A549 (cell line): ENCODE measurements around the gene CDC42BPB. TPM values are rescaled to one million over a fixed set of nuclear protein-coding genes. Genes with fewer than 3 reads are reported as not detected.

Source experiments
- ATAC-seq, 2 experiments: fragments of 200-7000 bp in 1 of 2; fragments of >200 bp in 1 of 2; cut with Nextera tagmentation in 1 of 2; cut with Tn5 transposase in 1 of 2; 3 replicates each; pipeline versions ENCODE4 v1.8.0 to v1.9.1; 2018 to 2020; ENCODE audit warnings: mild to moderate bottlenecking in 1 of 2, moderate library complexity in 1 of 2
- CTCF ChIA-PET: fragments of 300-600 bp; sonication (Branson Sonifier 250); formaldehyde crosslinking; extraction: SDS; loops from one replicate; lab custom pipeline; 2021; ENCODE audit warnings: antibody characterized with exemption, inconsistent platforms; lab: Yijun Ruan, JAX
- POLR2A ChIA-PET: fragments of 350-600 bp; formaldehyde crosslinking; extraction: SDS; loops from one replicate; lab custom pipeline; 2021; ENCODE audit warnings: antibody characterized with exemption, inconsistent platforms; lab: Yijun Ruan, JAX
- DNase-seq, 2 experiments: peaks; one replicate each; pipeline versions ENCODE4 v3.0.0 to v3.0.0-alpha.2; 2011 to 2016; ENCODE audit warnings: low read depth in 1 of 2, low spot score in 1 of 2
- FAIRE-seq: peaks from 2 replicates; lab custom pipeline; 2011; peaks lifted over from hg19 to GRCh38; lab: Jason Lieb, UNC
- H3K27ac ChIP-seq, 2 experiments: fragments of >200 bp; sonication (Bioruptor Twin); formaldehyde crosslinking; 3 replicates each; pipeline ENCODE4 v1.5.1; 2016 to 2017
- H3K4me1 ChIP-seq: fragments of >200 bp; sonication (Bioruptor Twin); formaldehyde crosslinking; 3 replicates; pipeline ENCODE4 v1.6.1; 2016
- H3K4me2 ChIP-seq: fragments of >200 bp; sonication (Bioruptor Twin); formaldehyde crosslinking; 3 replicates; pipeline ENCODE4 v1.6.1; 2016
- H3K4me3 ChIP-seq: fragments of >200 bp; sonication (Bioruptor Twin); formaldehyde crosslinking; 3 replicates; pipeline ENCODE4 v1.5.1; 2016
- H3K9me3 ChIP-seq: fragments of >200 bp; sonication (Bioruptor Twin); formaldehyde crosslinking; 3 replicates; pipeline ENCODE4 v1.6.1; 2016
- CBX2 ChIP-seq: fragments of 200-600 bp; sonication (generic); IDR thresholded peaks from 2 replicates; pipeline ENCODE4 v1.6.1; 2016; ENCODE audit warnings: low read depth, mild to moderate bottlenecking, borderline replicate concordance
- CBX8 ChIP-seq: fragments of 200-600 bp; sonication (generic); IDR thresholded peaks from 2 replicates; pipeline ENCODE4 v1.6.1; 2016
- EHF ChIP-seq: fragments of 250-450 bp; sonication (Bioruptor Pico); IDR thresholded peaks from 2 replicates; pipeline ENCODE4 v1.5.0; 2020; ENCODE audit warnings: mild to moderate bottlenecking
- EHMT2 ChIP-seq: fragments of 200-600 bp; sonication (generic); IDR thresholded peaks from 2 replicates; pipeline ENCODE4 v1.6.1; 2016; ENCODE audit warnings: antibody characterized with exemption, low read depth, mild to moderate bottlenecking, moderate library complexity
- EP300 ChIP-seq, 2 experiments: fragments of >200 bp; sonication (Bioruptor Twin); formaldehyde crosslinking; IDR thresholded peaks; 2 replicates in 1 of 2; 3 replicates in 1 of 2; pipeline ENCODE4 v1.6.1; 2016 to 2017
- FOXS1 ChIP-seq: fragments of 250-450 bp; sonication (Bioruptor Pico); IDR thresholded peaks from 2 replicates; pipeline ENCODE4 v1.5.0; 2020; ENCODE audit warnings: mild to moderate bottlenecking, moderate library complexity
- GATA3 ChIP-seq: IDR thresholded peaks from 2 replicates; pipeline ENCODE4 v1.6.1; 2012; ENCODE audit warnings: borderline replicate concordance
- HOXB13 ChIP-seq: fragments of 250-450 bp; sonication (Bioruptor Pico); IDR thresholded peaks from 2 replicates; pipeline ENCODE4 v1.5.0; 2020; ENCODE audit warnings: low read depth, mild to moderate bottlenecking, moderate library complexity
- KDM5A ChIP-seq: fragments of 200-600 bp; sonication (generic); IDR thresholded peaks from 2 replicates; pipeline ENCODE4 v1.6.1; 2016; ENCODE audit warnings: antibody characterized with exemption, mild to moderate bottlenecking
- MAX ChIP-seq: IDR thresholded peaks from 2 replicates; pipeline ENCODE4 v1.6.1; 2012
- PHF8 ChIP-seq: fragments of 200-600 bp; sonication (generic); IDR thresholded peaks from 2 replicates; pipeline ENCODE4 v1.6.1; 2016; ENCODE audit warnings: low read depth, mild to moderate bottlenecking, antibody characterized with exemption, moderate library complexity, borderline replicate concordance
- POLR2A ChIP-seq: IDR thresholded peaks from 2 replicates; pipeline ENCODE4 v1.6.1; 2012; ENCODE audit warnings: mild to moderate bottlenecking, low read length
- RCOR1 ChIP-seq: fragments of 150-350 bp; IDR thresholded peaks from 2 replicates; pipeline ENCODE4 v1.6.1; 2014; ENCODE audit warnings: antibody characterized with exemption, low read length, low read depth
- RFX5 ChIP-seq: fragments of 450-650 bp; IDR thresholded peaks from 2 replicates; pipeline ENCODE4 v1.7.1; 2014; ENCODE audit warnings: antibody characterized with exemption, mild to moderate bottlenecking, moderate library complexity
- RNF2 ChIP-seq: fragments of 200-600 bp; sonication (generic); IDR thresholded peaks from 2 replicates; pipeline ENCODE4 v1.6.1; 2016; ENCODE audit warnings: low read depth, mild to moderate bottlenecking, antibody characterized with exemption, moderate library complexity, borderline replicate concordance
- TP53 ChIP-seq: fragments of 250-450 bp; sonication (Bioruptor Pico); IDR thresholded peaks from 2 replicates; pipeline ENCODE4 v1.5.0; 2021; ENCODE audit warnings: mild to moderate bottlenecking, moderate library complexity
- ZSCAN20 ChIP-seq: fragments of 250-450 bp; sonication (Bioruptor Pico); IDR thresholded peaks from 2 replicates; pipeline ENCODE4 v1.8.0; 2022; ENCODE audit warnings: mild to moderate bottlenecking, moderate library complexity
- WGBS: methylation state at CpG from one replicate; pipeline ENCODE4 v1.1.6; 2017; ENCODE audit errors: missing lambda C conversion rate; 5-methylcytosine and 5-hydroxymethylcytosine counted together
- polyA plus RNA-seq, 4 experiments: library from polyadenylated mRNA; depleted of rRNA in 3 of 4; stranded (reverse); fragments of >200 nt; fragmentation: RNase III in 1 of 4; extraction: RNeasy Plus Mini Kit Qiagen cat#74134 plus additional on column Dnase treatment in 1 of 4; gene quantifications; 2 replicates in 3 of 4; 3 replicates in 1 of 4; pipeline ENCODE4 v1.2.3, GENCODE V29; 2011 to 2017
- TF ChIP-seq, protein P1 (sequence below): IDR thresholded peaks from 2 replicates; pipeline ENCODE4 v1.6.1; 2012; ENCODE audit warnings: low read depth, borderline replicate concordance
- TF ChIP-seq, protein P2 (sequence below): fragments of >200 bp; sonication (Bioruptor Twin); formaldehyde crosslinking; IDR thresholded peaks from 3 replicates; pipeline ENCODE4 v1.6.1; 2016

The CDC42BPB gene
- polyA plus RNA-seq, 2 of the 4 experiments (the other 2 are of a cell fraction) = 56.4 to 57.1 TPM

- TF ChIP-seq TP53 (CRISPR knock-in tag) (no peak), MAX (peak; percentile 87), POLR2A (peak; percentile 66), RNF2 (no peak), RFX5 (no peak)
- TF ChIP-seq, protein P1, sequence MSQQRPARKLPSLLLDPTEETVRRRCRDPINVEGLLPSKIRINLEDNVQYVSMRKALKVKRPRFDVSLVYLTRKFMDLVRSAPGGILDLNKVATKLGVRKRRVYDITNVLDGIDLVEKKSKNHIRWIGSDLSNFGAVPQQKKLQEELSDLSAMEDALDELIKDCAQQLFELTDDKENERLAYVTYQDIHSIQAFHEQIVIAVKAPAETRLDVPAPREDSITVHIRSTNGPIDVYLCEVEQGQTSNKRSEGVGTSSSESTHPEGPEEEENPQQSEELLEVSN = peak; percentile 40; the same call in 1 of the 2 replicates
- TF ChIP-seq, all 56 proteins: peak for 11
These were observed 46.4 kb upstream of the CDC42BPB start (continued) for GRCh38 chr14:103103461-103104388.

DNA sequence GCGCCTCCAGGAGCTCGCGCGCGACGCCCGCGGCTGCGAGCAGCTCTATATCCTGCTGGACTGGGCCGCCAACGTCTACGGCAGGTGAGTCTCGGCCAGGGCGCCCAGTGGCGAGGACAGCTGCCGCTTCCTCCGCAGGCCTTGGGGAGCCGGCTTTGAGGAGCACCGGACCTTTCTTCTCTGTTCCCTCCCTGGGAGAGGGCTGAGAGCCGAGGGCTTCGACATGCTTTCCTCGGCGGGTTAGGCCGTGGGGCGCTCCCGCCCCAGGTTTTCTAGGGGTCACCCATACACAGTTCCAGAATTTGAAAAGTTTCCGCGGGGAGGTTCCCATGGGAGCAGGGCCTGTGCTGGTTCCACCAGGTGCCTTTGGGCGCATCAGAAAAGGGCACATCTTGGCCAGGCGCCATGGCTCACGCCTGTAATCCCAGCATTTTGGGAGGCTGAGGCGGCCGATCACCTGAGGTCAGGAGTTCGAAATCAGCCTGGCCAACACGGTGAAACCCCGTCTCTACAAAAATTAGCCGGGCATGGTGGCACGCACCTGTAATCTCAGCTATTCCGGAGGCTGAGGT lies 45.4 kb upstream of the CDC42BPB start:
- Histone ChIP-seq H3K4me2 (peak overlapping the region; percentile 78), H3K9me3 (no peaks in the 10 kb centered on the region), H3K4me1 (peaks cover 78% of the 10 kb centered on the region), H3K27ac (peak overlapping the region in 1 of 2 experiments; percentile 94; a peak in 2 of 6 replicates), H3K4me3 (no peak overlapping the region; the same call in 2 of the 3 replicates)
- 92% methylated on average over 36 of the region's 39 CpGs for WGBS
- CTCF ChIA-PET = interaction anchor here (0.7 to 14.0 kb wide), 17 partner anchors 9 to 291 kb away, joined by 3 to 544 read pairs (median 22); partner anchors contain the start of gene TNFAIP2
- DNase-seq = no peak
- POLR2A ChIA-PET = interaction anchor here (1.0 to 2.3 kb wide), 4 partner anchors 16 to 231 kb away, joined by 3 to 10 read pairs (median 6); partner anchors contain the start of gene EIF5
- no peak for ATAC-seq
- no peak for TF ChIP-seq RFX5
- TF ChIP-seq GATA3 = no peak
- TF ChIP-seq CBX2 = no peak
- no peak for TF ChIP-seq EP300 (IDR thresholded peaks at IDR 0.05)
- TF ChIP-seq EHF (CRISPR knock-in tag) = no peak
- TF ChIP-seq PHF8 = no peak
- TF ChIP-seq CBX8 = no peak
- TF ChIP-seq TP53 (CRISPR knock-in tag) = no peak
- TF ChIP-seq RCOR1 = no peak
- TF ChIP-seq HOXB13 = no peak
- no peak for TF ChIP-seq KDM5A
- FAIRE-seq = no peak

- TF ChIP-seq FOXS1 (CRISPR knock-in tag) (no peak), HOXB13 (no peak), ZSCAN20 (CRISPR knock-in tag) (no peak), EHMT2 (no peak)
- TF ChIP-seq, protein P2, sequence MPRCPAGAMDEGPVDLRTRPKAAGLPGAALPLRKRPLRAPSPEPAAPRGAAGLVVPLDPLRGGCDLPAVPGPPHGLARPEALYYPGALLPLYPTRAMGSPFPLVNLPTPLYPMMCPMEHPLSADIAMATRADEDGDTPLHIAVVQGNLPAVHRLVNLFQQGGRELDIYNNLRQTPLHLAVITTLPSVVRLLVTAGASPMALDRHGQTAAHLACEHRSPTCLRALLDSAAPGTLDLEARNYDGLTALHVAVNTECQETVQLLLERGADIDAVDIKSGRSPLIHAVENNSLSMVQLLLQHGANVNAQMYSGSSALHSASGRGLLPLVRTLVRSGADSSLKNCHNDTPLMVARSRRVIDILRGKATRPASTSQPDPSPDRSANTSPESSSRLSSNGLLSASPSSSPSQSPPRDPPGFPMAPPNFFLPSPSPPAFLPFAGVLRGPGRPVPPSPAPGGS = no peak
- CTCF ChIA-PET = interaction anchor here (0.6 to 14.0 kb wide), 10 partner anchors 11 to 289 kb away, joined by 4 to 544 read pairs (median 71); partner anchors contain the start of gene TNFAIP2
- peaks cover 71% of the 10 kb centered on the region for H3K4me1 ChIP-seq
- WGBS = 96% methylated on average over 78 of the region's 85 CpGs
- DNase-seq = no peak
- FAIRE-seq = no peak
- no peak overlapping the region for H3K4me3 ChIP-seq
- no peak for ATAC-seq
- no peak overlapping the region for H3K4me2 ChIP-seq
- H3K9me3 ChIP-seq = no peaks in the 10 kb centered on the region
- H3K27ac ChIP-seq = peak overlapping the region in 1 of 2 experiments; percentile 94; a peak in 4 of 6 replicates
- POLR2A ChIA-PET = no interaction called here
These were observed 44.8 kb upstream of the CDC42BPB start for GRCh38 chr14:103101963-103102688.
